Measurements from ENCODE around the gene LAMB2.

Gene LAMB2

GRCh38 chr3:49135499-49135898 is 2.6 kb upstream of the LAMB2 start:
- Histone ChIP-seq H3K4me3 (replicated peaks; ENCODE audit: low read depth, low read length) (no peak overlapping the region), H3K36me3 (ENCODE audit: control insufficient read depth, insufficient read depth, low read length) (no peaks in the 10 kb centered on the region), H3K27me3 (replicated peaks; ENCODE audit: control insufficient read depth, insufficient read depth, low read length) (no peaks in the 10 kb centered on the region)
- TF ChIP-seq CTCF (IDR thresholded peaks at IDR 0.05; ENCODE audit: insufficient read depth, low read length, poor library complexity, severe bottlenecking), result no peak
- no peak for DNase-seq (ENCODE audit: extremely low read depth, insufficient read length)

GRCh38 chr3:49134471-49135265 is 1.8 kb upstream of the LAMB2 start:
- no peak for TF ChIP-seq CTCF (IDR thresholded peaks at IDR 0.05; ENCODE audit: insufficient read depth, low read length, poor library complexity, severe bottlenecking)
- H3K27me3 ChIP-seq (replicated peaks; ENCODE audit: control insufficient read depth, insufficient read depth, low read length), result no peaks in the 10 kb centered on the region
- no peak overlapping the region for H3K4me3 ChIP-seq (replicated peaks; ENCODE audit: low read depth, low read length)
- no peak for DNase-seq (ENCODE audit: extremely low read depth, insufficient read length)
- H3K36me3 ChIP-seq (ENCODE audit: control insufficient read depth, insufficient read depth, low read length), result no peaks in the 10 kb centered on the region

GRCh38 chr3:49133226-49133951 is 539 bp upstream of the LAMB2 start:
- Histone ChIP-seq H3K4me3 (replicated peaks; ENCODE audit: low read depth, low read length) (no peak overlapping the region), H3K36me3 (ENCODE audit: control insufficient read depth, insufficient read depth, low read length) (no peaks in the 10 kb centered on the region), H3K27me3 (replicated peaks; ENCODE audit: control insufficient read depth, insufficient read depth, low read length) (no peaks in the 10 kb centered on the region)
- TF ChIP-seq CTCF (IDR thresholded peaks at IDR 0.05; ENCODE audit: insufficient read depth, low read length, poor library complexity, severe bottlenecking), result no peak
- DNase-seq (ENCODE audit: extremely low read depth, insufficient read length), result no peak

- no peak overlapping the region for H3K4me3 ChIP-seq (replicated peaks; ENCODE audit: low read depth, low read length)
- no peak for TF ChIP-seq CTCF (IDR thresholded peaks at IDR 0.05; ENCODE audit: insufficient read depth, low read length, poor library complexity, severe bottlenecking)
- no peaks in the 10 kb centered on the region for H3K27me3 ChIP-seq (replicated peaks; ENCODE audit: control insufficient read depth, insufficient read depth, low read length)
- no peak for DNase-seq (ENCODE audit: extremely low read depth, insufficient read length)
- H3K36me3 ChIP-seq (ENCODE audit: control insufficient read depth, insufficient read depth, low read length), result no peaks in the 10 kb centered on the region
Measured at GRCh38 chr3:49132073-49132436, 795 bp downstream of the LAMB2 start.

GRCh38 chr3:49131576-49131975 is 1.3 kb downstream of the LAMB2 start:
- TF ChIP-seq CTCF (IDR thresholded peaks at IDR 0.05; ENCODE audit: insufficient read depth, low read length, poor library complexity, severe bottlenecking), result no peak
- H3K27me3 ChIP-seq (replicated peaks; ENCODE audit: control insufficient read depth, insufficient read depth, low read length), result no peaks in the 10 kb centered on the region
- no peak for DNase-seq (ENCODE audit: extremely low read depth, insufficient read length)
- H3K4me3 ChIP-seq (replicated peaks; ENCODE audit: low read depth, low read length), result no peak overlapping the region
- H3K36me3 ChIP-seq (ENCODE audit: control insufficient read depth, insufficient read depth, low read length), result no peaks in the 10 kb centered on the region
